ENCODE measurements around the gene SUPT6H.

Gene SUPT6H

GRCh38 chr17:28662527-28662829 is 473 bp downstream of the SUPT6H start:
- Histone ChIP-seq H3K9me3 (ENCODE audit: low read length) (peaks cover 3% of the 10 kb centered on the region; the same call in 1 of the 2 replicates), H3K4me3 (ENCODE audit: low read depth, low read length, poor library complexity, severe bottlenecking) (peak overlapping the region; percentile 85), H4K20me1 (ENCODE audit: insufficient read depth, low read length) (no peaks in the 10 kb centered on the region), H3K9me2 (ENCODE audit: low read depth, low read length) (no peaks in the 10 kb centered on the region), H3K27ac (ENCODE audit: low read depth, low read length, poor library complexity, severe bottlenecking) (peak overlapping the region; percentile 88), H3K27me3 (ENCODE audit: insufficient read depth, low read length) (no peaks in the 10 kb centered on the region), H3K4me1 (ENCODE audit: insufficient read depth, low read length, severe bottlenecking) (peaks cover 35% of the 10 kb centered on the region), H2AFZ (ENCODE audit: low read length) (no peak overlapping the region), H3K79me2 (ENCODE audit: insufficient read depth, low read length) (peaks cover 54% of the 10 kb centered on the region), H3K9ac (ENCODE audit: low read length) (peak overlapping the region; percentile 78), H3K4me2 (ENCODE audit: low read length) (peak overlapping the region; percentile 95), H3K36me3 (ENCODE audit: insufficient read depth, low read length) (peaks cover 48% of the 10 kb centered on the region), H3F3A (ENCODE audit: insufficient read depth, low read length) (no peaks in the 10 kb centered on the region)
- no peak for TF ChIP-seq CTCF (IDR thresholded peaks at IDR 0.05; ENCODE audit: low read length)
- no peak for TF ChIP-seq EZH2 (IDR thresholded peaks at IDR 0.05; ENCODE audit: borderline replicate concordance, low read length)

DNA sequence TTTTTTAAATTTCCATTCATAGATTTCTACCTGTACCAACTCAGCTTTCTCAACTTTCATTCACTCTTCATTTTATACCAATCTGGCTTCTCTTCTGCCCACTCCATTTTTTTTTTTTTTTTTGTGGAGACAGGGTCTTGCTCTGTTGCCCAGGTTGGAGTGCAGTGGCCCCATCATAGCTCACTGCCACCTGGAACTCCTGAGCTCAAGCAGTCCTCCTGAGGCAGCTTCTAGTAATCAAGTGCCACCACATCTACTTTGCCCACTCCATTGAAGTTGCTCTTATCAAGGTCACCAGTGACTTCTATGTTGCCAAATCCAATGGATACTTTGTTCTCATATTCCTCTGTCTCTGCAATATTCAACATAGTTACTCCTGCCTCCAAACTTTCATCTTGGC is 1.7 kb downstream of the SUPT6H start:
- Histone ChIP-seq H3K9me2 (ENCODE audit: low read depth, low read length) (no peaks in the 10 kb centered on the region), H3K4me1 (ENCODE audit: insufficient read depth, low read length, severe bottlenecking) (peaks cover 35% of the 10 kb centered on the region), H4K20me1 (ENCODE audit: insufficient read depth, low read length) (0 out of 2 replicates have a peak, but pooled peaks cover 2% of the 10 kb centered on the region), H3K4me3 (ENCODE audit: low read depth, low read length, poor library complexity, severe bottlenecking) (peak overlapping the region; percentile 85), H3K9me3 (ENCODE audit: low read length) (peaks cover 3% of the 10 kb centered on the region; the same call in 1 of the 2 replicates), H3K27ac (ENCODE audit: low read depth, low read length, poor library complexity, severe bottlenecking) (no peak overlapping the region), H3K36me3 (ENCODE audit: insufficient read depth, low read length) (peaks cover 52% of the 10 kb centered on the region), H3F3A (ENCODE audit: insufficient read depth, low read length) (no peaks in the 10 kb centered on the region), H2AFZ (ENCODE audit: low read length) (no peak overlapping the region), H3K27me3 (ENCODE audit: insufficient read depth, low read length) (no peaks in the 10 kb centered on the region), H3K9ac (ENCODE audit: low read length) (no peak overlapping the region), H3K79me2 (ENCODE audit: insufficient read depth, low read length) (peaks cover 66% of the 10 kb centered on the region), H3K4me2 (ENCODE audit: low read length) (peak overlapping the region; percentile 95; the same call in 1 of the 2 replicates)
- TF ChIP-seq EZH2 (IDR thresholded peaks at IDR 0.05; ENCODE audit: borderline replicate concordance, low read length) (no peak), CTCF (IDR thresholded peaks at IDR 0.05; ENCODE audit: low read length) (no peak)

DNA sequence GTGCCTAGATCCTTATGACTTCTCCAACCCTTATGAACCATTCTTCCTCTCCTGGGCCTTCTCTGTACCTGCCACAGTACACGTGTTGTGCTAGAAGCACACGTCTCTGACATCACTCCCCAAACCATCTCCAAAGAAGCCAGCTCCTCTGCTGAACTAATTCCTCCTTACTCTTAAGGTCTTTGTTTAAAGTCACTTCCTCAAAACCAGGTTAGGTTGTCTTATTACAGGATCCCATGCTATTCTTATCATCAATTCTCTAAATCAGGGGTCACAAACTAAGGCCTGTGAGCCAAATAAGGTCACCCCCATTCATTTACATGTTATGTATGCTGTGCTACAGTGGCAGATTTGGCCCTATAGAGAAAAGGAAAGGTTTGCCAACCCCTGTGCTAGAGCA is 4.0 kb downstream of the SUPT6H start:
- H3K36me3 ChIP-seq (ENCODE audit: insufficient read depth, low read length) = peaks cover 47% of the 10 kb centered on the region
- no peak overlapping the region for H2AFZ ChIP-seq (ENCODE audit: low read length)
- H3K27me3 ChIP-seq (ENCODE audit: insufficient read depth, low read length) = no peaks in the 10 kb centered on the region
- TF ChIP-seq EZH2 (IDR thresholded peaks at IDR 0.05; ENCODE audit: borderline replicate concordance, low read length) (no peak), CTCF (IDR thresholded peaks at IDR 0.05; ENCODE audit: low read length) (no peak)
- H3K9ac ChIP-seq (ENCODE audit: low read length) = no peak overlapping the region; the same call in 1 of the 2 replicates
- H3K4me2 ChIP-seq (ENCODE audit: low read length) = no peak overlapping the region
- no peak overlapping the region for H3K27ac ChIP-seq (ENCODE audit: low read depth, low read length, poor library complexity, severe bottlenecking)
- H3K4me1 ChIP-seq (ENCODE audit: insufficient read depth, low read length, severe bottlenecking) = peaks cover 27% of the 10 kb centered on the region
- no peaks in the 10 kb centered on the region for H3K9me3 ChIP-seq (ENCODE audit: low read length)
- no peak overlapping the region for H3K4me3 ChIP-seq (ENCODE audit: low read depth, low read length, poor library complexity, severe bottlenecking)
- H3K9me2 ChIP-seq (ENCODE audit: low read depth, low read length) = no peaks in the 10 kb centered on the region
- peaks cover 59% of the 10 kb centered on the region for H3K79me2 ChIP-seq (ENCODE audit: insufficient read depth, low read length)
- H4K20me1 ChIP-seq (ENCODE audit: insufficient read depth, low read length) = 0 out of 2 replicates have a peak, but pooled peaks cover 2% of the 10 kb centered on the region
- no peaks in the 10 kb centered on the region for H3F3A ChIP-seq (ENCODE audit: insufficient read depth, low read length)

Data from OCI-LY1 (cell line).